ENCODE measurements around the gene PLEKHM2.

- TF ChIP-seq CTCF (IDR thresholded peaks at IDR 0.05) (no peak), POLR2A (IDR thresholded peaks at IDR 0.05) (no peak)
Measured at GRCh38 chr1:15700508-15700907, 16.4 kb downstream of the PLEKHM2 start.

Measured in lower leg skin (tissue), 3 donors.